Neural cell (in vitro differentiated cells): Measurements from ENCODE around the gene TMEM132E. TPM values are rescaled to one million over a fixed set of nuclear protein-coding genes. Genes with fewer than 3 reads are reported as not detected.

Experiments
- H2AFZ ChIP-seq: fragments of 200-600, 300-800 bp; sonication (generic), shearing (Covaris generic); 2 replicates; pipeline ENCODE4 v1.6.0; 2014; ENCODE audit warnings: low read depth, mild to moderate bottlenecking, antibody characterized with exemption, low read length, moderate library complexity
- H3F3A ChIP-seq: fragments of 200-600 bp; shearing (Covaris generic); 2 replicates; pipeline ENCODE4 v1.6.1; 2016; ENCODE audit warnings: mild to moderate bottlenecking, moderate library complexity, mixed read lengths, antibody characterized with exemption, low read length; ENCODE audit not compliant: insufficient read depth, poor library complexity, severe bottlenecking
- H3K27ac ChIP-seq: fragments of 200-600, 300-800 bp; sonication (generic), shearing (Covaris generic); 2 replicates; pipeline ENCODE4 v1.5.1; 2014; ENCODE audit warnings: mild to moderate bottlenecking, low read length, moderate library complexity
- H3K27me3 ChIP-seq: fragments of 300-800, 200-600 bp; sonication (generic), shearing (Covaris generic); 2 replicates; pipeline ENCODE4 v1.6.0; 2014; ENCODE audit warnings: mild to moderate bottlenecking, low read depth, low read length, moderate library complexity; ENCODE audit not compliant: insufficient read depth
- H3K36me3 ChIP-seq: fragments of 300-800, 200-600 bp; sonication (generic), shearing (Covaris generic); 2 replicates; pipeline ENCODE4 v1.5.1; 2014; ENCODE audit warnings: mild to moderate bottlenecking, antibody characterized with exemption, low read length, moderate library complexity; ENCODE audit not compliant: insufficient read depth
- H3K4me2 ChIP-seq: fragments of 300-800, 200-600 bp; sonication (generic), shearing (Covaris generic); 2 replicates; pipeline ENCODE4 v1.6.0; 2014; ENCODE audit warnings: mild to moderate bottlenecking, low read length
- H3K4me3 ChIP-seq: fragments of 300-800, 200-600 bp; sonication (generic), shearing (Covaris generic); 2 replicates; pipeline ENCODE4 v1.5.1; 2014; ENCODE audit warnings: mild to moderate bottlenecking, low read length, moderate library complexity
- H3K79me2 ChIP-seq: fragments of 200-600 bp; shearing (Covaris generic); replicated peaks from 2 replicates; pipeline ENCODE4 v1.6.0; 2014; ENCODE audit warnings: mild to moderate bottlenecking, low read length, moderate library complexity; ENCODE audit not compliant: insufficient read depth
- H3K9ac ChIP-seq: fragments of 300-800, 200-600 bp; sonication (generic), shearing (Covaris generic); 2 replicates; pipeline ENCODE4 v1.6.1; 2016; ENCODE audit warnings: mild to moderate bottlenecking, low read length, mixed read lengths
- H3K9me2 ChIP-seq: fragments of 200-600 bp; shearing (Covaris generic); 2 replicates; pipeline ENCODE4 v1.6.1; 2016; ENCODE audit warnings: mild to moderate bottlenecking, low read length, mixed read lengths; ENCODE audit not compliant: insufficient read depth
- H3K9me3 ChIP-seq: fragments of 200-600, 300-800 bp; sonication (generic), shearing (Covaris generic); 2 replicates; pipeline ENCODE4 v1.6.1; 2016; ENCODE audit warnings: mild to moderate bottlenecking, mixed run types, low read length, moderate library complexity, mixed read lengths
- H4K20me1 ChIP-seq: fragments of 200-600 bp; shearing (Covaris generic); 2 replicates; pipeline ENCODE4 v1.6.1; 2016; ENCODE audit warnings: mild to moderate bottlenecking, mixed run types; ENCODE audit not compliant: insufficient read depth
- EP300 ChIP-seq: fragments of 450-650 bp; conservative IDR thresholded peaks from 2 replicates; pipeline ENCODE4 v1.6.1; 2014; ENCODE audit warnings: antibody characterized with exemption, mild to moderate bottlenecking, moderate library complexity; ENCODE audit not compliant: poor library complexity, severe bottlenecking
- EZH2 ChIP-seq: fragments of 200-600, 300-800 bp; shearing (Covaris generic), sonication (generic); IDR thresholded peaks from 2 replicates; pipeline ENCODE4 v1.6.1; 2014; ENCODE audit warnings: antibody characterized with exemption, low read length, borderline replicate concordance, mild to moderate bottlenecking; ENCODE audit not compliant: insufficient read depth, poor library complexity, severe bottlenecking
- MXI1 ChIP-seq: fragments of 450-650 bp; conservative IDR thresholded peaks from 2 replicates; pipeline ENCODE4 v1.6.1; 2014; ENCODE audit warnings: antibody characterized with exemption, mild to moderate bottlenecking; ENCODE audit not compliant: poor library complexity, severe bottlenecking
- POLR2AphosphoS5 ChIP-seq: IDR thresholded peaks from 2 replicates; pipeline ENCODE4 v1.6.1; 2012
- RAD21 ChIP-seq: fragments of 450-650 bp; conservative IDR thresholded peaks from 2 replicates; pipeline ENCODE4 v1.6.1; 2014; ENCODE audit warnings: antibody characterized with exemption, mild to moderate bottlenecking, moderate library complexity
- SMC3 ChIP-seq: fragments of 450-650 bp; conservative IDR thresholded peaks from 2 replicates; pipeline ENCODE4 v1.6.1; 2014; ENCODE audit warnings: antibody characterized with exemption, mild to moderate bottlenecking, moderate library complexity; ENCODE audit not compliant: poor library complexity
- TAF1 ChIP-seq: IDR thresholded peaks from 2 replicates; pipeline ENCODE4 v1.6.1; 2012; ENCODE audit warnings: low read depth
- polyA plus RNA-seq: library from polyadenylated mRNA; depleted of rRNA; stranded (reverse); fragments of >200 nt; gene quantifications from 2 replicates; pipeline ENCODE4 v1.2.3, GENCODE V29; 2014
- TF ChIP-seq, protein P1 (sequence below): fragments of 450-650 bp; IDR thresholded peaks from 2 replicates; pipeline ENCODE4 v1.5.1; 2014; ENCODE audit warnings: antibody characterized with exemption, mild to moderate bottlenecking, moderate library complexity; ENCODE audit not compliant: poor library complexity, severe bottlenecking
- TF ChIP-seq, protein P2 (sequence below): IDR thresholded peaks from 2 replicates; pipeline ENCODE4 v1.6.1; 2012; ENCODE audit warnings: borderline replicate concordance

The TMEM132E gene
- polyA plus RNA-seq, 1 donor from 2014 or later, result 1.8 TPM

DNA sequence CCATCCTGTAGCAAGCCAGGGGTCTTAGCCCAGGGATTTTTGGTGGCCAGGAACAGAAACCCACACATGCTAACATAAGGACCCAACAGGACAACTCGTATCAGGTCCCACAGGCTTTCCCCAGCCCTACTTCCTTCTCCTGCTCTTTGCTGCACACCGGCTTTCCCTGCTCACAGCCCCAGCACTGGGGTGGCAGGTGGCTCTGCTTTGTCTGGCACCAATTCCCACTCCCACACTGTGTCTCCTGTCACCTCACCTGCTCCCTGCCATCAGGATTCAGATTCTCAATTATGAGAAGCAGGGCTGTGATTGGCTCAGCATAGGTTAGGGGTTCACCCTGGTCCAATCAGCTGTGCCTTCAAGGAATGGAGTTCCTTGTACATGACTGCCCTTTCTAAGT, 94.1 kb downstream of the TMEM132E start:
- no peaks in the 10 kb centered on the region for H3K27me3 ChIP-seq
- H2AFZ ChIP-seq, result no peak overlapping the region
- no peaks in the 10 kb centered on the region for H3K9me3 ChIP-seq
- H3K36me3 ChIP-seq, result no peaks in the 10 kb centered on the region
- no peak overlapping the region for H3K27ac ChIP-seq
- no peak overlapping the region for H3K4me2 ChIP-seq
- TF ChIP-seq, protein P1, sequence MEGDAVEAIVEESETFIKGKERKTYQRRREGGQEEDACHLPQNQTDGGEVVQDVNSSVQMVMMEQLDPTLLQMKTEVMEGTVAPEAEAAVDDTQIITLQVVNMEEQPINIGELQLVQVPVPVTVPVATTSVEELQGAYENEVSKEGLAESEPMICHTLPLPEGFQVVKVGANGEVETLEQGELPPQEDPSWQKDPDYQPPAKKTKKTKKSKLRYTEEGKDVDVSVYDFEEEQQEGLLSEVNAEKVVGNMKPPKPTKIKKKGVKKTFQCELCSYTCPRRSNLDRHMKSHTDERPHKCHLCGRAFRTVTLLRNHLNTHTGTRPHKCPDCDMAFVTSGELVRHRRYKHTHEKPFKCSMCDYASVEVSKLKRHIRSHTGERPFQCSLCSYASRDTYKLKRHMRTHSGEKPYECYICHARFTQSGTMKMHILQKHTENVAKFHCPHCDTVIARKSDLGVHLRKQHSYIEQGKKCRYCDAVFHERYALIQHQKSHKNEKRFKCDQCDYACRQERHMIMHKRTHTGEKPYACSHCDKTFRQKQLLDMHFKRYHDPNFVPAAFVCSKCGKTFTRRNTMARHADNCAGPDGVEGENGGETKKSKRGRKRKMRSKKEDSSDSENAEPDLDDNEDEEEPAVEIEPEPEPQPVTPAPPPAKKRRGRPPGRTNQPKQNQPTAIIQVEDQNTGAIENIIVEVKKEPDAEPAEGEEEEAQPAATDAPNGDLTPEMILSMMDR, result no peak
- TF ChIP-seq RAD21 (no peak), EP300 (no peak), EZH2 (no peak), TAF1 (no peak), SMC3 (no peak), POLR2AphosphoS5 (no peak), MXI1 (no peak)
- TF ChIP-seq, protein P2, sequence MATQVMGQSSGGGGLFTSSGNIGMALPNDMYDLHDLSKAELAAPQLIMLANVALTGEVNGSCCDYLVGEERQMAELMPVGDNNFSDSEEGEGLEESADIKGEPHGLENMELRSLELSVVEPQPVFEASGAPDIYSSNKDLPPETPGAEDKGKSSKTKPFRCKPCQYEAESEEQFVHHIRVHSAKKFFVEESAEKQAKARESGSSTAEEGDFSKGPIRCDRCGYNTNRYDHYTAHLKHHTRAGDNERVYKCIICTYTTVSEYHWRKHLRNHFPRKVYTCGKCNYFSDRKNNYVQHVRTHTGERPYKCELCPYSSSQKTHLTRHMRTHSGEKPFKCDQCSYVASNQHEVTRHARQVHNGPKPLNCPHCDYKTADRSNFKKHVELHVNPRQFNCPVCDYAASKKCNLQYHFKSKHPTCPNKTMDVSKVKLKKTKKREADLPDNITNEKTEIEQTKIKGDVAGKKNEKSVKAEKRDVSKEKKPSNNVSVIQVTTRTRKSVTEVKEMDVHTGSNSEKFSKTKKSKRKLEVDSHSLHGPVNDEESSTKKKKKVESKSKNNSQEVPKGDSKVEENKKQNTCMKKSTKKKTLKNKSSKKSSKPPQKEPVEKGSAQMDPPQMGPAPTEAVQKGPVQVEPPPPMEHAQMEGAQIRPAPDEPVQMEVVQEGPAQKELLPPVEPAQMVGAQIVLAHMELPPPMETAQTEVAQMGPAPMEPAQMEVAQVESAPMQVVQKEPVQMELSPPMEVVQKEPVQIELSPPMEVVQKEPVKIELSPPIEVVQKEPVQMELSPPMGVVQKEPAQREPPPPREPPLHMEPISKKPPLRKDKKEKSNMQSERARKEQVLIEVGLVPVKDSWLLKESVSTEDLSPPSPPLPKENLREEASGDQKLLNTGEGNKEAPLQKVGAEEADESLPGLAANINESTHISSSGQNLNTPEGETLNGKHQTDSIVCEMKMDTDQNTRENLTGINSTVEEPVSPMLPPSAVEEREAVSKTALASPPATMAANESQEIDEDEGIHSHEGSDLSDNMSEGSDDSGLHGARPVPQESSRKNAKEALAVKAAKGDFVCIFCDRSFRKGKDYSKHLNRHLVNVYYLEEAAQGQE, result no peak
- no peaks in the 10 kb centered on the region for H4K20me1 ChIP-seq
- no peaks in the 10 kb centered on the region for H3K9me2 ChIP-seq
- no peaks in the 10 kb centered on the region for H3K79me2 ChIP-seq
- H3F3A ChIP-seq, result no peaks in the 10 kb centered on the region
- H3K9ac ChIP-seq, result no peak overlapping the region
- no peak overlapping the region for H3K4me3 ChIP-seq

DNA sequence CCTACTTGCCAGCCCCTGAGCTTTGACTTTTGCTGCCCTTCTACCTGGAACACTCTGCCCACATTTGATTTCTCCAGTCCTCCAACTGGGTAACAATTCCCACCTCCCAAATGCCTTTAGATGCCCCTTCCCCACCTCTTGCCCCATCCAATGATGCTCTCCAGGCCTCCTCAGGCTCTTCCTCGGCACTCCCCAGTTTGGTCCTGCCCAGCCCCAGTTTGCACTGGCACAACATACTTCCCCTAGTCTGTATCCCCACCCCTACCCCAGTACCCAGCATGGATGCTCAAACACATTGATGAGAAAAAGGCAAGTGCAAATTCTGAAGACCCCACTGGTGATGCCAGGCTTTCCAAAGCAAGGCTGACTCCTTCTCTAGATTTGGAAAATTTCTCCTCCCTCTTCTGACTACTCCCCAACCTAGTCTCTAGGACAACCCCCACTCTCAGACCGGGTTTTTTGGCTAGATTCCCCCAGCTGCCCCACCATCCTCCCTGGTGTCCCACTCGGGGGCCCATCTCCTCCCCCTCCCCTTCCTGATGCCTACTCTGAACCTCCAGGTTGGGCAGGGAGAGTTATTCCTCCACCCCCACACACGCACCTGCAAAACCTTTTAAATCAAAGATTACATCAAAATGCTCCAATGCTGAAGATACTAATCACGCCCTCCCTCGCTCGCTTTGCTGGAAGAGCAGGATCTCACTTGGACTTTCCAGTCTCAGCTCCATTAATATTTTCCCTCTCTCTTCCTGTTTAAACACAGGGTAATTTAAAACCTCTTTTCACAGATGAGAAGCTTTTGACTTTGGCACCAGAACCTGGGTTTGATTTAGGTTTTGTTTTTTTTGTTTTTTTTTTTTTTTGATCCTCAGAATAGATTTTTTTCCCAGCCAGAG, 94.9 kb downstream of the TMEM132E start:
- no peak for TF ChIP-seq EP300
- Histone ChIP-seq H4K20me1 (no peaks in the 10 kb centered on the region), H3K27me3 (no peaks in the 10 kb centered on the region), H3K36me3 (no peaks in the 10 kb centered on the region), H3K4me3 (no peak overlapping the region), H2AFZ (no peak overlapping the region), H3K27ac (no peak overlapping the region), H3F3A (no peaks in the 10 kb centered on the region), H3K4me2 (no peak overlapping the region), H3K9ac (no peak overlapping the region), H3K9me3 (no peaks in the 10 kb centered on the region), H3K79me2 (no peaks in the 10 kb centered on the region), H3K9me2 (no peaks in the 10 kb centered on the region)
